ENCODE data around the gene FRMD4A.

FRMD4A gene

DNA sequence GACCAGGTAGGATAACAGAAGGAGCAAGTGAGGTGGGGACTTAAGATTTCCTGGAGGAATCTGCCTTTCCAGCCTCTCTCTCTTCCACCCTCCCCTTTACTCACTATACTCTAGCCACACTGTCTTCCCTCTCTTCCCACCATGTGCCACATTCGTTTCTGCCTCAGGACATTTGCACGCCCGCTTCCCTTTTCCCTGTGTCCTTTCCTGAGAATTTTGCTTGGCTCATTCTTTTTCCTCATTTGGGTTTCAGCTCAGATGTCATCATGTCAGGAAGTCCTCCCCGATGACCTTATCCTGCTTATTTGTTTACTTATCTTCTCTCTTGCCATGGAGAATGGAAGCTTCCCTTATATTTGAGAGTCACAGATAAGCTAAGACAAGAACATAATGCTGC lies 380.2 kb downstream of the FRMD4A start:
- Histone ChIP-seq H4K20me1 (ENCODE audit: insufficient read depth, low read length) (no peaks in the 10 kb centered on the region), H3K27me3 (ENCODE audit: insufficient read depth, low read length, poor library complexity) (no peaks in the 10 kb centered on the region), H3K9ac (ENCODE audit: low read depth, low read length) (no peak overlapping the region), H3K27ac (ENCODE audit: low read length) (no peak overlapping the region), H3K4me2 (ENCODE audit: insufficient read depth, low read length) (no peak overlapping the region), H3K36me3 (ENCODE audit: insufficient read depth, low read length) (no peaks in the 10 kb centered on the region), H3K4me1 (ENCODE audit: insufficient read depth, low read length) (no peaks in the 10 kb centered on the region), H2AFZ (ENCODE audit: low read depth, low read length) (no peak overlapping the region), H3K9me3 (ENCODE audit: insufficient read depth, low read length, severe bottlenecking) (no peaks in the 10 kb centered on the region), H3K79me2 (ENCODE audit: insufficient read depth, low read length) (no peaks in the 10 kb centered on the region), H3K4me3 (ENCODE audit: low read depth in 1 of 2, low read length in 2 of 2) (no peak overlapping the region)
- no peak for TF ChIP-seq EZH2 (IDR thresholded peaks at IDR 0.05; ENCODE audit: borderline replicate concordance, low read depth, low read length, severe bottlenecking)
- TF ChIP-seq, protein P1, sequence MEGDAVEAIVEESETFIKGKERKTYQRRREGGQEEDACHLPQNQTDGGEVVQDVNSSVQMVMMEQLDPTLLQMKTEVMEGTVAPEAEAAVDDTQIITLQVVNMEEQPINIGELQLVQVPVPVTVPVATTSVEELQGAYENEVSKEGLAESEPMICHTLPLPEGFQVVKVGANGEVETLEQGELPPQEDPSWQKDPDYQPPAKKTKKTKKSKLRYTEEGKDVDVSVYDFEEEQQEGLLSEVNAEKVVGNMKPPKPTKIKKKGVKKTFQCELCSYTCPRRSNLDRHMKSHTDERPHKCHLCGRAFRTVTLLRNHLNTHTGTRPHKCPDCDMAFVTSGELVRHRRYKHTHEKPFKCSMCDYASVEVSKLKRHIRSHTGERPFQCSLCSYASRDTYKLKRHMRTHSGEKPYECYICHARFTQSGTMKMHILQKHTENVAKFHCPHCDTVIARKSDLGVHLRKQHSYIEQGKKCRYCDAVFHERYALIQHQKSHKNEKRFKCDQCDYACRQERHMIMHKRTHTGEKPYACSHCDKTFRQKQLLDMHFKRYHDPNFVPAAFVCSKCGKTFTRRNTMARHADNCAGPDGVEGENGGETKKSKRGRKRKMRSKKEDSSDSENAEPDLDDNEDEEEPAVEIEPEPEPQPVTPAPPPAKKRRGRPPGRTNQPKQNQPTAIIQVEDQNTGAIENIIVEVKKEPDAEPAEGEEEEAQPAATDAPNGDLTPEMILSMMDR (IDR thresholded peaks at IDR 0.05; ENCODE audit: borderline replicate concordance, extremely low read depth, low read length, poor library complexity, severe bottlenecking), result no peak
- no peak for DNase-seq
- no peak for ATAC-seq (ENCODE audit: insufficient read depth, low read depth)

DNA sequence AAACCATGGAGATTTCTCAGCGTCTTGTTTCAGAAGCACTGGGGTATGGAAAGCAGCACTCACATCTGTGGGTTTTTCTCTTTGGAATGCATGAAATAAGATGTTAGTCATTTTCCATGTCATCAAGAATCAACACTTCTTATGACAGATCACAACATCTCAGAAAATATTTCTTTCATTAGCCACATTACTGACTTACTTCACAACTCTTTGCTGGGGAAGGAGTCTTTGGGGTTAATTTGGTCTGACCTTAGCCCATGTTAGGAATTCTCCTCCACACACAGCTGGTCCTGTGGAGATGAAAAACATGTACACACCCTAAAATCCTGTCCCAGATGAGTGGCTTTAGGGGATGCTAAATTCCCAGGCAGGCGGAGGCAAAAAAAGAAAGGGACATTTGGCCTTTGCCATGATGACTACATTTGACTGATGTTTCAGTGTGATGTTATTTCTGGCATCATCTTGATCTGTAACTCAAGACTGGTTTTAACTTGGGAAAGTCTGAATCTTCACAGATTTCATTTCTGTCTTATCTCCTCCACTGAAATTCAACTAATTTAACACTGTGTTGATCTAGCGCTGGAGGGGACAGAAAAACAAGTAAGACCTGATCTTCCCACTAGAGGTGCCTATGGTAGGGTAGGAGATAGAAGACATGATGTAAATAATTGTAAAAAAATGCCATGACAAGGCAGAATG lies 380.7 kb downstream of the FRMD4A start:
- H3K36me3 ChIP-seq (ENCODE audit: insufficient read depth, low read length), result no peaks in the 10 kb centered on the region
- H2AFZ ChIP-seq (ENCODE audit: low read depth, low read length), result no peak overlapping the region
- DNase-seq, result no peak
- no peak overlapping the region for H3K4me3 ChIP-seq (ENCODE audit: low read depth in 1 of 2, low read length in 2 of 2)
- no peaks in the 10 kb centered on the region for H3K27me3 ChIP-seq (ENCODE audit: insufficient read depth, low read length, poor library complexity)
- no peak for ATAC-seq (ENCODE audit: insufficient read depth, low read depth)
- no peaks in the 10 kb centered on the region for H3K9me3 ChIP-seq (ENCODE audit: insufficient read depth, low read length, severe bottlenecking)
- H4K20me1 ChIP-seq (ENCODE audit: insufficient read depth, low read length), result no peaks in the 10 kb centered on the region
- H3K27ac ChIP-seq (ENCODE audit: low read length), result no peak overlapping the region
- TF ChIP-seq, protein P1 (IDR thresholded peaks at IDR 0.05; ENCODE audit: borderline replicate concordance, extremely low read depth, low read length, poor library complexity, severe bottlenecking), result no peak
- no peak for TF ChIP-seq EZH2 (IDR thresholded peaks at IDR 0.05; ENCODE audit: borderline replicate concordance, low read depth, low read length, severe bottlenecking)
- H3K79me2 ChIP-seq (ENCODE audit: insufficient read depth, low read length), result no peaks in the 10 kb centered on the region
- no peak overlapping the region for H3K9ac ChIP-seq (ENCODE audit: low read depth, low read length)
- no peaks in the 10 kb centered on the region for H3K4me1 ChIP-seq (ENCODE audit: insufficient read depth, low read length)
- no peak overlapping the region for H3K4me2 ChIP-seq (ENCODE audit: insufficient read depth, low read length)

DNA sequence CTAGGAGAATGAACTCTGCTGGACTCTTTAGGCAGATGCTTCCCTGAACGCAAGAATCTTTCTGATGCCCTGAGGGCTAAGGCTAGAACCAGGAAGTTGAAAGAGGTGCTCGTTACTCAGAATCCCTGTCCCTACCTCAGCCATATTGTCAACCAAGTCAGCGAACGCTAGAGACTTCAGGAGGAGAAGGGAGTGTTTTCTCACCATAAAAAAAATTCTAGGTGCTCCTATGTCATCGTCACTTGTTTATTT lies 384.6 kb downstream of the FRMD4A start:
- Histone ChIP-seq H2AFZ (ENCODE audit: low read depth, low read length) (no peak overlapping the region), H4K20me1 (ENCODE audit: insufficient read depth, low read length) (no peaks in the 10 kb centered on the region), H3K4me2 (ENCODE audit: insufficient read depth, low read length) (no peak overlapping the region), H3K36me3 (ENCODE audit: insufficient read depth, low read length) (no peaks in the 10 kb centered on the region), H3K4me1 (ENCODE audit: insufficient read depth, low read length) (no peaks in the 10 kb centered on the region), H3K79me2 (ENCODE audit: insufficient read depth, low read length) (no peaks in the 10 kb centered on the region), H3K27me3 (ENCODE audit: insufficient read depth, low read length, poor library complexity) (no peaks in the 10 kb centered on the region), H3K4me3 (ENCODE audit: low read depth in 1 of 2, low read length in 2 of 2) (no peak overlapping the region), H3K27ac (ENCODE audit: low read length) (no peak overlapping the region), H3K9ac (ENCODE audit: low read depth, low read length) (no peak overlapping the region), H3K9me3 (ENCODE audit: insufficient read depth, low read length, severe bottlenecking) (no peaks in the 10 kb centered on the region)
- DNase-seq (no peak), ATAC-seq (ENCODE audit: insufficient read depth, low read depth) (no peak)
- TF ChIP-seq, protein P1 (IDR thresholded peaks at IDR 0.05; ENCODE audit: borderline replicate concordance, extremely low read depth, low read length, poor library complexity, severe bottlenecking), result no peak
- TF ChIP-seq EZH2 (IDR thresholded peaks at IDR 0.05; ENCODE audit: borderline replicate concordance, low read depth, low read length, severe bottlenecking), result no peak
